Cortex of kidney (tissue), 1 donor: ENCODE measurements around the gene KIAA1671.
"Not testable (repeated sequence)": the region's sequence is repeated elsewhere in the genome, so short reads cannot be mapped to it uniquely, and the experiment has no call there.

Experiments
- DNase-seq: peaks from one replicate; lab custom pipeline; 2025; lab: John Stamatoyannopoulos, UW

Gene KIAA1671

GRCh38 chr22:25237503-25237902 lies 285.0 kb downstream of the KIAA1671 start:
- DNase-seq: no peak

GRCh38 chr22:25238058-25238457 lies 285.5 kb downstream of the KIAA1671 start:
- DNase-seq: not testable (repeated sequence)
